Spleen (tissue), 11 donors: ENCODE data around the gene TUBB6. TPM values are rescaled to one million over a fixed set of nuclear protein-coding genes. Genes with fewer than 3 reads are reported as not detected.

Experiments used
- DNase-seq: peaks from one replicate; pipeline ENCODE4 v3.0.0-alpha.2; 2020
- H3K27ac ChIP-seq, 8 donors: fragments of 200-600 bp; sonication (generic) in 7 of 8; 1 replicate in 4 of 8; 2 replicates in 4 of 8; pipeline versions ENCODE4 v1.5.0 to v1.8.0; 2016 to 2021; ENCODE audit warnings: inconsistent platforms in 4 of 8, mild to moderate bottlenecking in 4 of 8, moderate library complexity in 1 of 8
- H3K27me3 ChIP-seq, 7 donors: fragments of 200-600 bp; sonication (generic) in 6 of 7; replicated peaks in 1 of 7; 1 replicate in 4 of 7; 2 replicates in 3 of 7; pipeline versions ENCODE4 v1.5.0 to v1.8.0; 2016 to 2021; ENCODE audit warnings: inconsistent platforms in 3 of 7, mild to moderate bottlenecking in 1 of 7
- H3K36me3 ChIP-seq, 6 donors: fragments of 200-600 bp; sonication (generic) in 5 of 6; 1 replicate in 4 of 6; 2 replicates in 2 of 6; pipeline versions ENCODE4 v1.5.0 to v1.8.0; 2016 to 2021; ENCODE audit warnings: inconsistent platforms in 2 of 6
- H3K4me1 ChIP-seq, 6 donors: fragments of 200-600 bp; sonication (generic) in 5 of 6; 1 replicate in 3 of 6; 2 replicates in 3 of 6; pipeline versions ENCODE4 v1.5.0 to v1.8.0; 2016 to 2021; ENCODE audit warnings: inconsistent platforms in 3 of 6
- H3K4me3 ChIP-seq, 8 donors: fragments of 200-600 bp; sonication (generic) in 7 of 8; 1 replicate in 4 of 8; 2 replicates in 4 of 8; pipeline versions ENCODE4 v1.5.0 to v1.8.0; 2016 to 2021; ENCODE audit warnings: inconsistent platforms in 4 of 8, mild to moderate bottlenecking in 4 of 8, moderate library complexity in 2 of 8
- H3K9me3 ChIP-seq, 8 donors: fragments of 200-600 bp; sonication (generic) in 7 of 8; 1 replicate in 4 of 8; 2 replicates in 4 of 8; pipeline versions ENCODE4 v1.5.0 to v1.8.0; 2016 to 2021; ENCODE audit warnings: inconsistent platforms in 4 of 8
- POLR2A ChIP-seq, 3 donors: fragments of 450-650 bp; IDR thresholded peaks; one replicate each; pipeline ENCODE4 v1.5.1; 2017; ENCODE audit warnings: antibody characterized with exemption in 3 of 3, mild to moderate bottlenecking in 1 of 3
- POLR2AphosphoS5 ChIP-seq, 3 donors: sonication (generic); formaldehyde crosslinking; IDR thresholded peaks; one replicate each; pipeline ENCODE4 v1.5.1; 2017; ENCODE audit warnings: antibody characterized with exemption in 3 of 3
- WGBS, 5 donors: extraction: QIAGEN DNeasy Blood & Tissue Kit in 3 of 5; methylation state at CpG; one replicate each; pipeline versions ENCODE4 v1.1.5 to v1.1.7; 2013 to 2018; 5-methylcytosine and 5-hydroxymethylcytosine counted together
- intact Hi-C: fragments of 100-400 bp; cut with DNase I; formaldehyde crosslinking; loops from one replicate; pipeline ENCODE4 v1.15.0; 2023; ENCODE audit warnings: low total_unique reads
- polyA plus RNA-seq, 3 donors: library from polyadenylated mRNA; stranded (reverse); fragments of 200-250 nt; gene quantifications; one replicate each; pipeline ENCODE4 v1.2.1, GENCODE V29; 2013
- total RNA-seq, 7 donors: library from RNA; depleted of rRNA in 3 of 7; stranded (reverse); fragments of >200 nt in 3 of 7; fragmentation: NEBNext Ultra II Directional in 4 of 7; extraction: Animal tissue kit (Norgen Biotek cat#: 25700) in 4 of 7; gene quantifications; one replicate each; pipeline versions ENCODE4 v1.1.0 to v1.2.1, GENCODE V29; 2016 to 2021
- TF ChIP-seq, protein P1 (sequence below), 11 experiments: fragments of 200-600 bp in 7 of 11; fragments of 450-650 bp in 4 of 11; sonication (generic) in 4 of 11; IDR thresholded peaks in 8 of 11; conservative IDR thresholded peaks in 3 of 11; 1 replicate in 7 of 11; 2 replicates in 4 of 11; pipeline versions ENCODE4 v1.4.0 to v1.8.0; 2016 to 2021; ENCODE audit warnings: antibody characterized with exemption in 11 of 11, inconsistent platforms in 4 of 11, mild to moderate bottlenecking in 1 of 11
- donor health status: healthy with polysubstance abuse.
- donor health status: DM: no; HTN: no; CAD: no; lungs with moderate emphysema.
- donor health status: DM: no; HTN: no; CAD: no.
- donor health status: Bipolar disorder and iron deficiency.
- donor health status: healthy.
- donor health status: DM: no; HTN: no; CAD: no.
- donor health status: DM: yes; HTN: yes; CAD: no.

The TUBB6 gene
- total and polyA plus RNA-seq, 10 donors, result 29.0 to 65.6 (median 40.3) TPM

DNA sequence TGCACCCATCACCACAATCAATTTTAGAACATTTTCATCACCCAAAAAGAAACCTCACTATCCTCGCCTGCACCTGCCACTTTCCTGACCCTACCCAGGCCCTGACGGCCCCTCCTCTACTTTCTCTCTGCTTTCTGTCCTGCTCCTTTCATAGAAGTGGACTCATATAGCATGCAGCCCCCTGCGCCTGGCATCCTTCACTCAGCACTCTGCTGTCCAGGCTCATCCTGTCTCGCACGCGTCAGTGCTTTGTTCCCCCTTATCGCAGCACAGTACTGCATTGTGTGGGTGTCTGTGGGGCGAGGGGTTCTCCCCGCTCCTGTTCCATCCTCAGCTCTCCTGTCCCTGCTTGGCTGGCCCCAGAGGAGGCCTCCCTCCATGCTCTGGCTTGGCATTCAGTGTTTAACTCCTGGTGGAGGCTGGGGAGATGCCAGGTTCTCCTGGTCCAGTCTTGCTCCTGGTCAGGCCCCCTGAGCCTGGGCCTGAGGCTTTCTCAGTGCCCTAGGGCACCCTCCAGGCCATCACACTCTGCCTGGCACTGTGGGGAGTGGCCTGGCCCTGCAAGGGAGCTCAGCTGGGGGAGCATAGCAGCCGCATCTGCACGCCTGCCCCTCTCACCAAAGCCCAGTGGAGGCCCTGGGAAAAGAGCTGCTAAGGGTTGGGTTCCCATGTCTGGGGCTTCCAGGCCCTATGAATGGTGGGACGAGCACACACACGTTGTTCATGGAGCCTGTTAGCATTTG lies 6.6 kb upstream of the TUBB6 start:
- H3K9me3 ChIP-seq, result peaks cover 0 to 7% (median 0%) of the 10 kb centered on the region in 8 donors
- TF ChIP-seq, protein P1, sequence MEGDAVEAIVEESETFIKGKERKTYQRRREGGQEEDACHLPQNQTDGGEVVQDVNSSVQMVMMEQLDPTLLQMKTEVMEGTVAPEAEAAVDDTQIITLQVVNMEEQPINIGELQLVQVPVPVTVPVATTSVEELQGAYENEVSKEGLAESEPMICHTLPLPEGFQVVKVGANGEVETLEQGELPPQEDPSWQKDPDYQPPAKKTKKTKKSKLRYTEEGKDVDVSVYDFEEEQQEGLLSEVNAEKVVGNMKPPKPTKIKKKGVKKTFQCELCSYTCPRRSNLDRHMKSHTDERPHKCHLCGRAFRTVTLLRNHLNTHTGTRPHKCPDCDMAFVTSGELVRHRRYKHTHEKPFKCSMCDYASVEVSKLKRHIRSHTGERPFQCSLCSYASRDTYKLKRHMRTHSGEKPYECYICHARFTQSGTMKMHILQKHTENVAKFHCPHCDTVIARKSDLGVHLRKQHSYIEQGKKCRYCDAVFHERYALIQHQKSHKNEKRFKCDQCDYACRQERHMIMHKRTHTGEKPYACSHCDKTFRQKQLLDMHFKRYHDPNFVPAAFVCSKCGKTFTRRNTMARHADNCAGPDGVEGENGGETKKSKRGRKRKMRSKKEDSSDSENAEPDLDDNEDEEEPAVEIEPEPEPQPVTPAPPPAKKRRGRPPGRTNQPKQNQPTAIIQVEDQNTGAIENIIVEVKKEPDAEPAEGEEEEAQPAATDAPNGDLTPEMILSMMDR (IDR thresholded peaks at IDR 0.05 in 8 of 11, conservative IDR thresholded peaks at IDR 0.05 in 3 of 11), result no peak
- TF ChIP-seq POLR2AphosphoS5 (IDR thresholded peaks at IDR 0.05) (no peak), POLR2A (IDR thresholded peaks at IDR 0.05) (no peak)
- H3K27ac ChIP-seq, result no peak overlapping the region
- WGBS, 5 donors, result 82 to 92% (median 85%) methylated on average over 13 of the region's 13 CpGs
- no peaks in the 10 kb centered on the region for H3K36me3 ChIP-seq
- no peak overlapping the region for H3K4me3 ChIP-seq
- DNase-seq, result peak; percentile 51
- intact Hi-C loops, result no loop called here
- H3K4me1 ChIP-seq, result peaks cover 0 to 6% (median 1%) of the 10 kb centered on the region in 6 donors
- peaks cover 0 to 28% (median 0%) of the 10 kb centered on the region in 7 donors for H3K27me3 ChIP-seq

DNA sequence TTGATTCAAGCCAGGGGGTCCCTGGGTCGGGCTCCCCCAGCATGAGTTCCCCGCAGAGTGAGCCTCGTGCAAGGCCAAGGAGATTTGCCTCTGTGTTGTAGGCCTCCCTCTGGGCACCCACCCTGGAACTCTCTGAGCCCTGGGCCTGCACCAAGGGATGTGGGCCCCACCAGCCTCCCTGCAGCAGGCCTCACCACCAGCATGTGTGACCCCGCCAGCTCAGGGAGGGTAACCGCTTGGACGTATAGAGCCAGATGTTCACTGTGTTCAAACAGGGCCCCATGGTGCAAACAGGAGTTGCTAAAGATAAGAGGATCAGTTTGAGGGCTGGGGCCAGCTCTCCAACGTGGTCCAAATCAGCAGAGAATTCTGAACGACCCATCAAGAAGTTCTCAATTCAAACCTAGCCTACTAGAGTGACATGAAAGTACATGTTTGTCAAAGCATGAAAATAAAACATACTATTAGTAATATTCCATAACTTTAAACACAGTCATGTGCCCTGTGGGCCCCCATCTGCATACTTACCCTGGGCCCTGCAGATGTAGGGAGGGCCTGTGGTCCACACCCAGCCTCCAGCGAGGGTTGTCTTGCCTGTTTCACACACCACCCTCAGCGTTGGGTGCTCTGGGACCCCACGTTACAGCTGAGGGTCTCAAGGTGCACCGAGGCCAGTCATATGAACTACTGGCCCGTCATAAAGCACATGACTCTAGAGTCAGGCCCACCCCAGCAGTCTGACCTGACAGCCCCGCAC lies 5.5 kb upstream of the TUBB6 start:
- TF ChIP-seq, protein P1 (IDR thresholded peaks at IDR 0.05 in 8 of 11, conservative IDR thresholded peaks at IDR 0.05 in 3 of 11), result no peak
- TF ChIP-seq POLR2AphosphoS5 (IDR thresholded peaks at IDR 0.05) (no peak), POLR2A (IDR thresholded peaks at IDR 0.05) (no peak)
- H3K4me1 ChIP-seq, result peaks cover 0 to 17% (median 11%) of the 10 kb centered on the region in 6 donors
- no peak overlapping the region for H3K4me3 ChIP-seq
- H3K27me3 ChIP-seq, result peaks cover 0 to 39% (median 4%) of the 10 kb centered on the region in 7 donors
- H3K27ac ChIP-seq, result no peak overlapping the region
- DNase-seq, result no peak
- intact Hi-C loops, result no loop called here
- no peaks in the 10 kb centered on the region for H3K36me3 ChIP-seq
- peaks cover 0 to 7% (median 0%) of the 10 kb centered on the region in 8 donors for H3K9me3 ChIP-seq
- 72 to 88% (median 82%) methylated on average over 11 to 14 of the region's 14 CpGs for WGBS, 5 donors

DNA sequence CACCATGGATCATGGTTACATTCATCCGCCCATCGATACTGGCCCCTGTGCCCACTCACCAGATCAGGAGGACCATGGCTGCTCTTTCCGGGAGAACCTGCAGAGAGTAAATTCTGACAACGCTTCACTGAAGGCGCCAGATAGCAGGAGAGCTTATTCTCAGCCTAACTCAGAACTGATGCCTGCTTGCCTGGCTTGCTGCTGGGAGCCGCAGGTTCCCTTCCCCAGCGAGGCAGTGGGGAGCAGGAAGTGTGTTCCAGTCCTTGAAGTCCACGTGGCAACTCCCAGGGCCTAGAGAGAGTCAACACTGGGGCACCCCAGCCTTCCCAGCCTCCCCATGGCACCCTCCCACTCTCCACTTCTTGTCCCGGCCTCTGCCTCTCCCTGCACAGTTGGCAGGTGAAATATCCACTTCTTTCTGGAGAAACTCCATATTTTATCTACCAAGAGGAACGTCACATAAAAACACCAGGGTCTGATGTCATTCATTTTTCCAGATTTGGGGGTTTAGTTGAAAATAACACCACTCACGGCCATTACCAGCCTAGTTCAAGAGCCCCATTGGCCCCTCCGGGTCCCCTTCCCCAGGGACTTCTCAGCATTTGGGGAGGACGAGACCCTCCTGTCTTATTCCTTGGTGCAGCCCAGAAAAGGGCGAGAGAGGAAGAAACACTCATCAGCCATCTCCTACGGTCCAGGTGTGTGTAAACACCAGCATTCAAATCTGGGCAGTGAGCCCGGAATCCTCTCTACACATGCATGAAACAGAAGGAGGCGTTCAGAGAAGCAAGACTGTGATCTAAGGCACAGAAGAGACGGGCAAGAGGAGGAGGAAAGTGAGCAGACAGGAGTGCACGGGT lies 3.5 kb upstream of the TUBB6 start:
- Histone ChIP-seq H3K27ac (no peak overlapping the region), H3K9me3 (no peaks in the 10 kb centered on the region), H3K36me3 (no peaks in the 10 kb centered on the region), H3K4me3 (no peak overlapping the region), H3K27me3 (peaks cover 0 to 59% (median 7%) of the 10 kb centered on the region in 7 donors), H3K4me1 (peaks cover 0 to 35% (median 24%) of the 10 kb centered on the region in 6 donors)
- 81 to 91% (median 86%) methylated on average over 19 of the region's 19 CpGs for WGBS, 5 donors
- DNase-seq, result no peak
- intact Hi-C loops, result no loop called here
- TF ChIP-seq POLR2A (IDR thresholded peaks at IDR 0.05) (no peak), POLR2AphosphoS5 (IDR thresholded peaks at IDR 0.05) (no peak)
- TF ChIP-seq, protein P1 (IDR thresholded peaks at IDR 0.05 in 8 of 11, conservative IDR thresholded peaks at IDR 0.05 in 3 of 11), result no peak
